Renal cortex interstitium (tissue), 11 donors: ENCODE results near the gene CCDC192. TPM values are rescaled to one million over a fixed set of nuclear protein-coding genes. Genes with fewer than 3 reads are reported as not detected.

Experiments used
- DNase-seq, 11 donors: peaks; one replicate each; pipeline ENCODE4 v3.0.0-alpha.2; 2013; ENCODE audit warnings: low read depth in 9 of 11, low spot score in 4 of 11; ENCODE audit errors: extremely low read depth in 1 of 11
- polyA plus RNA-seq, 3 donors: library from polyadenylated mRNA; unstranded; fragments of 120-200 nt; gene quantifications; one replicate each; pipeline ENCODE4 v1.2.1, GENCODE V29; 2013; ENCODE audit not compliant: insufficient read length in 3 of 3

The CCDC192 gene
- polyA plus RNA-seq, 3 donors = 0.93 to 1.3 (median 1.1) TPM

- no peak for DNase-seq
Measured at GRCh38 chr5:127893232-127893631, 190.0 kb downstream of the CCDC192 start.

- DNase-seq = no peak
Measured at GRCh38 chr5:127894461-127894860, 191.3 kb downstream of the CCDC192 start.

DNA sequence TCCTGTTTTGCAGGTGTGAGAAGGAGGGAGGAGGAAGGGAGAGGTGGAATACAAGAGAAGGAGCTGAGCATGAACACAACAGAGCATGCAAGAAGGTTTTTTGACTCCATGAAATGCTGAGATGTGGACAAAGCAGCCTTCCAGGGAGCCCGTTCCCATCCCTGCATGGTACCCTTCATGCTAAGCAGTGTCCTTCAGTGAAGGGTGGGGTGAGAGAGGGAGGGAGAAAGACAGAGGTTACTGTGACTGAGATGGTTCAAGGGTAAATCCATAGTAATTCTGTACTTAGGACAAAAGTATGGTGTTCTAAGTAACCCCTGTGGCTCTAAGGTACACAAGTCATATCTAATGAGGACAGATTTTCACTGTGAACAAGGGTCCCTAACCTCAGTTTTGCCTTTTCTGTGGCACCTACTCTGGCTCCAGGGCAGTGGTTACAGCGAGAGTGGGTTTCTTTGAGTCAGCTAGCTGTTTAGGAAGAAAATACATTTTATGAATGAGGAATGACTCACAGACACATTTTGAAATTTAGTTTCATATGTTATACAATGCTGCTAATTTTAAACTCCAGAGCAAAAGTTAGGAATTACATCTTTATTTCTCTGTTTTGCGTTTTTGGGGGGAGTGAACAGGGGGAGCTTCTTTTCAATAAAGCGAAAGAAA, 195.5 kb downstream of the CCDC192 start:
- DNase-seq = no peak

GRCh38 chr5:127899214-127899610, 196.0 kb downstream of the CCDC192 start:
- no peak for DNase-seq

GRCh38 chr5:127906562-127907204, 203.5 kb downstream of the CCDC192 start:
- no peak for DNase-seq

- no peak for DNase-seq
Measured at GRCh38 chr5:127907907-127908306, 204.7 kb downstream of the CCDC192 start.

DNA sequence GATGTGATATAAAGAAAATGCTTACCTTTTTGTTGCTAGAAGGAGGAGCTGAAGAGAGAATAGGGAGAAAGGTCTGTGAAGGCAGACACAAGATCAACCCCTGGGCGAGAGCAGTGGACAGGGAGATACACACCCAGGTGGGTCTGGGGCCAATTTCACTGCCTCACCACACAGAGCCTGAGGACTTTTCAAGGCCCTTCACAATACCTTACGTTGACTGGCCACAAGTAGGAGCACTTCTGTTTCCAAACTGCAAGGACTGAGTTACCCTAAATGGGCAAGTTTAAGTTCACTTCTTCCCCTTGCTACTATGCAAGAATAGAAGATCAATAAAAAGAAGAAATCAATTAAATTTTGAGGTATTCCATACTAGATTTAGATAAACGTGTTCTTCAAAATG, 205.9 kb downstream of the CCDC192 start:
- no peak for DNase-seq

DNA sequence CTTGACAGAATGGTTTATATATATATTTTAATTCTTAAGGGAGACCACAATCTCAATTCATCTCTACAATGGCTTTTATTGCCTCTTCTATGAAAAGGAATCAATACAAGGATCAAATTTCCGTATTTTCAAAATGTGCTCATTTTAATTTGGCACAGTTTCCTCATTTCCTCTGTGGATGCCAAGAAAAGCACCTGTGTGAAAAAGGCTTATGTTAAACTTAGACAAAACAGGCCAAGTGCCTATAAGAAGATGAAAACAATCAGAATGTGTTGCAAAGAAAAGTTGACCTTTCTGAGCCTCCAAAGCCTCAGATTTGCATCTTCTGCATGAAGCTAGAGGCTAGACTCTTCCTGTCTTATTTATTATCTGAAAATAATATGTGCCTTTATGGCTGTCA, 206.6 kb downstream of the CCDC192 start:
- DNase-seq = no peak

GRCh38 chr5:127910307-127910956, 207.2 kb downstream of the CCDC192 start:
- no peak for DNase-seq

- DNase-seq = no peak
Measured at GRCh38 chr5:127911619-127912018, 208.4 kb downstream of the CCDC192 start.

- no peak for DNase-seq
Measured at GRCh38 chr5:127912411-127912810, 209.2 kb downstream of the CCDC192 start.

DNA sequence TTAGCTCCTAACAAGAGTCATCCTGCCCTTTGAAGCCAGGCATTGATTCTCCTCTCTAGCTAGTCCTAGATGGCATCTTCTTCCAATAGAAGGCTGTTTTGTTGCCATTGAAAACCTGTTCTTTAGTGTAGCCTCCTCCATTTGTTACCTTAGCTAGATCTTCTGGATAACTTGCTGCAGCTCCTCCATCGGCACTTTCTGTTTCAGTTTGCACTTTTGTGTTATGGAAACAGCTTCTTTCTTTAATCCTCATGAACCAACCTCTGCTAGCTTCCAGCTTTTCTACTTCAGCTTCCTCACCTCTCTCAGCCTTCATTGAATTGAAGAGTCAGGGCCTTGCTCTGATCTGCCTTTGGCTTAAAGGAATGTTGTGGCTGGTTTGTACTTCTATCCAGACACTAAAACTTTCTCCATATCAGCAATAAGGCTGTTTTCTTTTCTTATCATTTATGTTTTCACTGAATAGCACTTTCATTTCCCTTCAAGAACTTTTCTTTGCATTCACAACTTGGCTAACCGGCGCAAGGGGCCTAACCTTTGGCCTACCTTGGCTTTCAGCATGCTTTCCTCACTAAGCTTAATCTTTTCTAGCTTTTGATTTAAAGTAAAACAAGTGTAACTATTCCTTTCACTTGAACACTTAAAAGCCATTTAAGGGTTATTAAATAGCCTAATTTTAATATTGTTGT, 213.8 kb downstream of the CCDC192 start:
- DNase-seq = no peak

- DNase-seq = no peak
Measured at GRCh38 chr5:127919006-127919796, 216.0 kb downstream of the CCDC192 start.

- DNase-seq = no peak
Measured at GRCh38 chr5:127919818-127920217, 216.6 kb downstream of the CCDC192 start.

GRCh38 chr5:127920936-127921335, 217.7 kb downstream of the CCDC192 start:
- DNase-seq = no peak

- no peak for DNase-seq
Measured at GRCh38 chr5:127922603-127923002, 219.4 kb downstream of the CCDC192 start.

DNA sequence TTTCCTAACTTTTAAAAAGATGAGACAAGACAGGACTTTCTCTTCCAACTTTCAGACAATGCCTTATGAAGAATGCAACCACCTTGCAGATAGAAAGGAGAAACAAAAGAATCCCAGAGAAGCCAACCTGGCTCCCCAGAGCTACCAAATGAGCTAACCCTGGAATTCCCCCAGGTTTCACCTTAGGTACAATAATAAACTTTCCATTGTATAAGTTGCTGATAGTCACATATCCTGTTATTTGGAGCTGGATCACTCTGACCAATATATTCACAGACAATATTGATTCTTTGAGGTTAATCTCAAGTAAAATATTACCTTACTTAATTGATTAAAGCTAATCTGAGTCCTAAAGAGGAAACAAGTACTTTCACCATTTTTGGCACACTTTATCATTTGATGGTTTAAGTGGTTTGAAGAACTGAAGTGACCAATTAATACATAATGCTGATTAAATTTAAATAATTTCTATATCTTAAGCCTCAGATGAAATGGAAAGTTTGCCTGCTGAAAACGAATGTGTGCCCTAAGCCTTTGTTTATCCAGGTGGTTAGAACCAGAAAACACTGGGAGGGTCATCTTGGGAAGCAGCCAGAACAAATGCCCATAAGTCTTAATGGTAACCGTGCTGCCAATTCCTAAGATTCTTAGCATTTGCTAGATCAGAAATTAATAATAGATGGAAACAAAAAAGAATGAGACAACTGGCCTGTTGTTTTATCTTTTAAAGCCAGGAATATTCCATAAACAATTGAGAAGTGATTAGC, 220.8 kb downstream of the CCDC192 start:
- no peak for DNase-seq

- DNase-seq = no peak
Measured at GRCh38 chr5:127924606-127925005, 221.4 kb downstream of the CCDC192 start.
